GM12801 (cell line): ENCODE measurements around the gene SQSTM1.

Experiments used
- TF ChIP-seq, protein P1 (sequence below): IDR thresholded peaks from one replicate; pipeline ENCODE4 v1.5.1; 2011; ENCODE audit warnings: control low read depth; ENCODE audit not compliant: insufficient read length; ENCODE audit errors: extremely low read depth

SQSTM1 gene

DNA sequence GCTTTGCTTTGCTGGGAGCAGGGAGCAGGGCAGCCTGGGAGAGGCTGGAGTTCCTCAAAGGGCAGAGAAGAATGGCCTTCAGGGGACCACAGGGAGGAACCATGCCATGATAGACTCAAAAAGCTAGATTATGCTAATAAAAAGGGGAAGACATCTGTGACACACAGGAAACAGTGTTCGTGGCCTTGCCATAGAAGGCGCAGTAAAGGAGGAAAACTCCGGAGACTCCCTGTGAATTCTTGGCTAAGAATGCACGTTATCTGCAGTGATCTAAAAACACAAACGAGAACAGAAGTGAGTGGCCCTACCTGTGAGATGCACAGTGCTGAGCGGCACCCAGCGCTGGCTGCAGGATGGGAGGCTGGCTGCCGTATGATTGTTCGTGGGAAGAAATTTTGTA lies 42.8 kb upstream of the SQSTM1 start:
- TF ChIP-seq, protein P1, sequence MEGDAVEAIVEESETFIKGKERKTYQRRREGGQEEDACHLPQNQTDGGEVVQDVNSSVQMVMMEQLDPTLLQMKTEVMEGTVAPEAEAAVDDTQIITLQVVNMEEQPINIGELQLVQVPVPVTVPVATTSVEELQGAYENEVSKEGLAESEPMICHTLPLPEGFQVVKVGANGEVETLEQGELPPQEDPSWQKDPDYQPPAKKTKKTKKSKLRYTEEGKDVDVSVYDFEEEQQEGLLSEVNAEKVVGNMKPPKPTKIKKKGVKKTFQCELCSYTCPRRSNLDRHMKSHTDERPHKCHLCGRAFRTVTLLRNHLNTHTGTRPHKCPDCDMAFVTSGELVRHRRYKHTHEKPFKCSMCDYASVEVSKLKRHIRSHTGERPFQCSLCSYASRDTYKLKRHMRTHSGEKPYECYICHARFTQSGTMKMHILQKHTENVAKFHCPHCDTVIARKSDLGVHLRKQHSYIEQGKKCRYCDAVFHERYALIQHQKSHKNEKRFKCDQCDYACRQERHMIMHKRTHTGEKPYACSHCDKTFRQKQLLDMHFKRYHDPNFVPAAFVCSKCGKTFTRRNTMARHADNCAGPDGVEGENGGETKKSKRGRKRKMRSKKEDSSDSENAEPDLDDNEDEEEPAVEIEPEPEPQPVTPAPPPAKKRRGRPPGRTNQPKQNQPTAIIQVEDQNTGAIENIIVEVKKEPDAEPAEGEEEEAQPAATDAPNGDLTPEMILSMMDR, result no peak

DNA sequence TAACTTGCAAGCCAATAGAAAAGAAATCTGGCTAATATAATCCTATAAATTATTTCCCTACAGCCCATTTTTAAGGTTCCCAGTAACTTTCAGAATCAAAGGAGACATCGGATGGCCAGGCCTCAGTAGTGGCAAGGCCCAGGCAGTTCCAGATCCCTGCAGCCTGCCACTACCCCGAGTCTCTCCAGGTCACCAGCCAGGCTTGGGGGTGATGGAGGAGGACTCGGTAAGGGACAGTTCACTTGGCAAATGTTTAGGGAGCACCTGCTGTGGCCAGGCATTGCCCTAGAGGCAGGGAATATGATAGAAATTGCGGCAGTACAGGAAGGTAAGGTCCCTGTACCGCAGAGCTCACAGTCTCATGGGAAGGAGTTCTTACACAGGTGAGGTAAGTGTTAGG lies 42.1 kb upstream of the SQSTM1 start:
- TF ChIP-seq, protein P1, result no peak

DNA sequence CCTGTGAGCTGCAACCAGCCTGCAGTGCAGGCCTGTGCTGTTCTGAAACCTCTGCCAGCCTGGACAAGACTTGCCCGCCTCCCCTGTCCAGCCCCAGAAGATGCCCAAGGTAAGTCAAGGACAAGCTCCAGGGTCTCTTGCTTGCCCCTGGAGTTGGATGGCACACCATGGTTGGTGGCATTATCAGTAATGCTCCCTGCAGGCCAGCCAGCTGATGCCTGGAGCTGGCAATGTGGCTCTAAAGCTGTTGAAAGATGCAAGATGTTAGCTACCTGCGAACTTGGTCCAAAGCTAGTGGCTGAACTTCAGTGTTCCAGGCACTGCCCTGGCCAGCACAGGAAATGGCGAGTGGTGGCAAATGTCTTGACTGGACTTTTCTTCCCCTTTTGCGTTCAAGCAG lies 40.9 kb upstream of the SQSTM1 start:
- TF ChIP-seq, protein P1, result no peak

DNA sequence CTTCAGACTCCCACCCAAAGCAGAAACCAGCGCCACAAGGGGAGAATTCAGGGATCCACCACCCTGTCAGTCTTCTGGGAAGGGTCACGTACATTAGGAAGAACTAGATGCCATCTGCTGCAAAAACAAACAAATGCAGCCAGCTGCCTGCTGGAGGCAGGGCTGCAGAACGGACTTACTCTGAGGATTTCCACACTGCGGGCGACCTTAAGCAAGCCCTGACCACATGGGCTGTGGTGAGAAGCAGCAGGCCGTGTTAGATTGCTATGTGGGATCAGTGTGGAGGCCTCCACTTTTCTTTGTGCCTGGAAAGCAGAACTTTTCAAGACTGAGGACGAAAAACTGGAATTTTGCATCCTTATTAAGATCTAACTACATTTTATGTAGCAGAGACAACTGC lies 40.3 kb upstream of the SQSTM1 start:
- TF ChIP-seq, protein P1, result no peak

DNA sequence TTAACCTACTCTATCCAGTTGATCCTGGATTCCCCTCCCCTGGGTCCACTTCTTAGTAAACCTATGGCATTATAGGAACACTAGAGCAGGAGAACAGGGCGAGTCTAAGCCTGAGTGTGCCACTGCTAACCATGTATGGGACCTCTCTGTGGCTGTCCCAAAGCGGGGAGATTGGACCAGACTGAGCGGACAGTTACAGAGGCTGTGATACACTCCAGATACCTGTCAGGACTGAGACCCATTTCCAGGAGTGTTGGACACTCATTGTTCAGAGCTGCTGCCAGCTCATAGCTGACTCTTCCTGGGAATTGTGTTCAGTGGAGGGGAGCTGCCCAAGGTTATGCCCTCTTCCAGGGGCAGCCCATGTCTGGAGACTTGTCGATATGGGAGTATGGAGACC lies 38.9 kb upstream of the SQSTM1 start:
- TF ChIP-seq, protein P1, result no peak

DNA sequence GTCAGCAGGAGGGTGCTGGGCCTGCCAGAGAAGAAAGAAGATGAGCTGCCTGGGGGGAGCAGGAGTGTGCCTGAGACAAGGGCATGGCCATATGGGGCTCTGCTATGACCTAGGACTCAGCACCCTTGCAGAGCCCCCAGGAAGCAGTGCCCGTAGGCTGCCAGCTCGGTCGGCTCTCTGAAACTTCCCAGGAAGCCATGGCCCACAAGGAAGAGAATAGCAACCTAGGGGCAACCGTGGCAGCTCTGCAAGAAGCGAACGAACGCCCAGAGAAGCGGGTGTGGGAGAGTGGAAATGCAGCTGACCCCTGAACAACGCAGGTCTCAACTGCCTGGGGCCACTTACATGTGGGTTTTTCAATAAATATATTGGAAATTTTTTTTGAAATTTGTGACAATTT lies 37.6 kb upstream of the SQSTM1 start:
- TF ChIP-seq, protein P1, result no peak

DNA sequence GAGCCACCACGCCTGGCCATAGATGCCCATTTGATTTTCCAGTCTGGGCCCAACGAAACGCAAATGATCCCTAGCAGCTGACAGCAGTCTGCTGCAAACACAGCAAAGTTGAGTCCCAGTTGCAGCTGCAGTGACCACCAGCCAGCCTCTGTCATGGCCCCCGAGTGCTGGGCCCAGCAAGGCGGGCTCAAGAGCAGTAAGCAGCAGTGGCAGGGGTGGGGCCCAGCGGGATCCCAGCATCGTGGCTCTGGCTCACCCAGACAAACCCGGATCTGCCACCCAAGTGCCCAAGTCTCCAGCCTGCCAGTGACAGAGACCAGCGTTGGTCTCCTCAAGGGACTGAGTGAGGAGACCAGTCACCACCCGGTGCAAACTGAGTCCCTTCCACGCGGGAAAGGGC lies 33.8 kb upstream of the SQSTM1 start:
- TF ChIP-seq, protein P1, result no peak
